ENCODE measurements around the gene MDH1.
"Not testable (repeated sequence)": the region's sequence is repeated elsewhere in the genome, so short reads cannot be mapped to it uniquely, and the experiment has no call there.

GRCh38 chr2:63573026-63573425 lies 15.7 kb upstream of the MDH1 start:
- TF ChIP-seq SUZ12 (IDR thresholded peaks at IDR 0.05; ENCODE audit: extremely low read depth, insufficient read depth, insufficient read length); YY1 (IDR thresholded peaks at IDR 0.05; ENCODE audit: insufficient read depth, insufficient read length); ZNF274 (IDR thresholded peaks at IDR 0.05; ENCODE audit: low read depth, low read length): not testable (repeated sequence)
